HepG2 (cell line): ENCODE measurements around the gene TYMP. TPM values are rescaled to one million over a fixed set of nuclear protein-coding genes. Genes with fewer than 3 reads are reported as not detected.

ENCODE experiments used
- ASH2L ChIP-seq: fragments of 300-600, 200-600 bp; sonication (generic); IDR thresholded peaks from 2 replicates; pipeline ENCODE4 v1.7.0; 2017; ENCODE audit warnings: low read depth, mild to moderate bottlenecking, moderate library complexity, mixed read lengths, low read length; ENCODE audit not compliant: insufficient read length
- ATF4 ChIP-seq, 2 experiments: fragments of 450-650 bp in 1 of 2; sonication (generic) in 1 of 2; formaldehyde crosslinking; IDR thresholded peaks; 2 replicates each; pipeline versions ENCODE4 v1.5.0 to v1.8.0; 2020 to 2022; ENCODE audit warnings: mild to moderate bottlenecking in 1 of 2, missing genetic modification reagents in 1 of 2
- DRAP1 ChIP-seq: IDR thresholded peaks from 2 replicates; pipeline ENCODE4 v1.6.1; 2016; ENCODE audit warnings: missing genetic modification reagents, missing compliant biosample characterization
- ESRRA ChIP-seq: sonication (generic); formaldehyde crosslinking; IDR thresholded peaks from 2 replicates; pipeline ENCODE4 v1.5.1; 2020; ENCODE audit warnings: mild to moderate bottlenecking, low read depth, missing genetic modification reagents
- FOSL1 ChIP-seq: sonication (generic); formaldehyde crosslinking; IDR thresholded peaks from 2 replicates; pipeline ENCODE4 v1.9.0; 2021; ENCODE audit warnings: missing genetic modification reagents, borderline replicate concordance
- HIVEP1 ChIP-seq: sonication (generic); formaldehyde crosslinking; IDR thresholded peaks from 2 replicates; pipeline ENCODE4 v1.4.0; 2020; ENCODE audit warnings: mild to moderate bottlenecking, missing genetic modification reagents
- NR2C2 ChIP-seq: sonication (generic); formaldehyde crosslinking; IDR thresholded peaks from 2 replicates; pipeline ENCODE4 v1.4.0; 2020; ENCODE audit warnings: missing genetic modification reagents, mild to moderate bottlenecking, moderate library complexity, borderline replicate concordance
- NR2F6 ChIP-seq, 2 experiments: IDR thresholded peaks; 2 replicates each; pipeline ENCODE4 v1.6.1; 2016; ENCODE audit warnings: antibody characterized with exemption in 1 of 2, mild to moderate bottlenecking in 1 of 2
- ZBTB10 ChIP-seq: sonication (generic); formaldehyde crosslinking; IDR thresholded peaks from 2 replicates; pipeline ENCODE4 v1.4.0; 2020; ENCODE audit warnings: missing genetic modification reagents, borderline replicate concordance
- ZBTB20 ChIP-seq: sonication (generic); formaldehyde crosslinking; IDR thresholded peaks from 2 replicates; pipeline ENCODE4 v1.8.1; 2023; ENCODE audit warnings: missing genetic modification reagents, low read depth, mild to moderate bottlenecking, borderline replicate concordance
- ZBTB3 ChIP-seq: sonication (generic); formaldehyde crosslinking; IDR thresholded peaks from 2 replicates; pipeline ENCODE4 v1.4.0; 2020; ENCODE audit warnings: low read depth, mild to moderate bottlenecking, moderate library complexity, missing genetic modification reagents, borderline replicate concordance
- ZHX2 ChIP-seq, 2 experiments: sonication (generic) in 1 of 2; formaldehyde crosslinking in 1 of 2; IDR thresholded peaks; 2 replicates each; pipeline versions ENCODE4 v1.6.1 to v1.9.0; 2014 to 2022; ENCODE audit warnings: antibody characterized with exemption in 1 of 2, borderline replicate concordance in 1 of 2, inconsistent platforms in 1 of 2, low read depth in 1 of 2, missing genetic modification reagents in 1 of 2
- ZNF274 ChIP-seq: sonication (generic); formaldehyde crosslinking; IDR thresholded peaks from 2 replicates; pipeline ENCODE4 v1.5.1; 2020; ENCODE audit warnings: mild to moderate bottlenecking, missing genetic modification reagents
- ZNF34 ChIP-seq: sonication (generic); formaldehyde crosslinking; IDR thresholded peaks from 2 replicates; pipeline ENCODE4 v1.4.0; 2020; ENCODE audit warnings: mild to moderate bottlenecking, missing genetic modification reagents, borderline replicate concordance
- ZNF431 ChIP-seq: sonication (generic); formaldehyde crosslinking; IDR thresholded peaks from 2 replicates; pipeline ENCODE4 v1.9.0; 2022; ENCODE audit warnings: missing genetic modification reagents, low read depth, mild to moderate bottlenecking, borderline replicate concordance
- ZNF660 ChIP-seq: sonication (generic); formaldehyde crosslinking; IDR thresholded peaks from 2 replicates; pipeline ENCODE4 v1.5.1; 2020; ENCODE audit warnings: mild to moderate bottlenecking, low read depth, missing genetic modification reagents, borderline replicate concordance
- ZNF670 ChIP-seq: sonication (generic); formaldehyde crosslinking; IDR thresholded peaks from 2 replicates; pipeline ENCODE4 v1.8.0; 2022; ENCODE audit warnings: mild to moderate bottlenecking, missing genetic modification reagents, borderline replicate concordance
- ZNF883 ChIP-seq: sonication (generic); formaldehyde crosslinking; IDR thresholded peaks from 2 replicates; pipeline ENCODE4 v1.5.1; 2020; ENCODE audit warnings: mild to moderate bottlenecking, missing genetic modification reagents; ENCODE audit errors: not compliant biosample characterization
- polyA plus RNA-seq, 8 experiments: library from polyadenylated mRNA; depleted of rRNA in 3 of 8; stranded (reverse) in 7 of 8; unstranded in 1 of 8; fragments of >200 nt; fragmentation: Illumina TruSeq in 4 of 8; extraction: Trizol in 4 of 8; gene quantifications; 2 replicates each; pipeline versions ENCODE4 v1.2.1 to v1.2.3, GENCODE V29; 2011 to 2016; ENCODE audit warnings: low read depth in 4 of 8, missing spikeins in 1 of 8, mixed read lengths in 1 of 8; ENCODE audit not compliant: insufficient read depth in 1 of 8
- total RNA-seq, 5 experiments: library from RNA; depleted of rRNA; stranded (reverse); fragments of >200 nt; fragmentation: Illumina TruSeq; extraction: Trizol; gene quantifications; 2 replicates each; pipeline ENCODE4 v1.2.3, GENCODE V29; 2016; ENCODE audit warnings: low read depth in 1 of 5

TYMP gene
- total and polyA plus RNA-seq, 2 of the 13 experiments (the other 11 are each of a cell fraction or from before 2014, with no cell fraction given) = 3.9 to 4.3 TPM

GRCh38 chr22:50481440-50482106 lies 48.2 kb downstream of the TYMP start, which contains the start of gene ADM2 (continued):
- TF ChIP-seq ZNF883 (CRISPR knock-in tag) (no peak), ZNF274 (CRISPR knock-in tag) (no peak), ZNF670 (CRISPR knock-in tag) (no peak), ZNF660 (CRISPR knock-in tag) (no peak), DRAP1 (CRISPR knock-in tag) (peak; percentile 54; the same call in 1 of the 2 replicates), ZNF431 (CRISPR knock-in tag) (no peak), ZBTB20 (CRISPR knock-in tag) (no peak), ATF4 (CRISPR knock-in tag; IDR thresholded peaks at IDR 0.05) (peak; percentile 43 to 96; a peak in 3 of 4 replicates), ZBTB10 (CRISPR knock-in tag) (no peak), FOSL1 (CRISPR knock-in tag) (no peak), ZBTB3 (CRISPR knock-in tag) (no peak), ASH2L (no peak), ESRRA (no peak), ZHX2 (IDR thresholded peaks at IDR 0.05; ENCODE audit: low read depth) (no peak), ZHX2 (CRISPR knock-in tag; IDR thresholded peaks at IDR 0.05; ENCODE audit: borderline replicate concordance) (no peak), NR2C2 (CRISPR knock-in tag) (no peak; the same call in 1 of the 2 replicates), NR2F6 (IDR thresholded peaks at IDR 0.05) (no peak), NR2F6 (CRISPR knock-in tag; IDR thresholded peaks at IDR 0.05) (no peak), HIVEP1 (CRISPR knock-in tag) (no peak; the same call in 1 of the 2 replicates), ZNF34 (CRISPR knock-in tag) (no peak)
